HG03135 (cell line): ENCODE data around the gene PRKAG2.
A peak's percentile ranks its signal among the peaks of the same experiment; 100 is the strongest.
"Not testable (repeated sequence)": the region's sequence is repeated elsewhere in the genome, so short reads cannot be mapped to it uniquely, and the experiment has no call there.

Experiments
- ATAC-seq: cut with Tn5 transposase; IDR thresholded peaks from one replicate; pipeline ENCODE4 v1.9.1; 2021; ENCODE audit warnings: mild to moderate bottlenecking, moderate library complexity; ENCODE audit not compliant: unreplicated experiment

Gene PRKAG2

DNA sequence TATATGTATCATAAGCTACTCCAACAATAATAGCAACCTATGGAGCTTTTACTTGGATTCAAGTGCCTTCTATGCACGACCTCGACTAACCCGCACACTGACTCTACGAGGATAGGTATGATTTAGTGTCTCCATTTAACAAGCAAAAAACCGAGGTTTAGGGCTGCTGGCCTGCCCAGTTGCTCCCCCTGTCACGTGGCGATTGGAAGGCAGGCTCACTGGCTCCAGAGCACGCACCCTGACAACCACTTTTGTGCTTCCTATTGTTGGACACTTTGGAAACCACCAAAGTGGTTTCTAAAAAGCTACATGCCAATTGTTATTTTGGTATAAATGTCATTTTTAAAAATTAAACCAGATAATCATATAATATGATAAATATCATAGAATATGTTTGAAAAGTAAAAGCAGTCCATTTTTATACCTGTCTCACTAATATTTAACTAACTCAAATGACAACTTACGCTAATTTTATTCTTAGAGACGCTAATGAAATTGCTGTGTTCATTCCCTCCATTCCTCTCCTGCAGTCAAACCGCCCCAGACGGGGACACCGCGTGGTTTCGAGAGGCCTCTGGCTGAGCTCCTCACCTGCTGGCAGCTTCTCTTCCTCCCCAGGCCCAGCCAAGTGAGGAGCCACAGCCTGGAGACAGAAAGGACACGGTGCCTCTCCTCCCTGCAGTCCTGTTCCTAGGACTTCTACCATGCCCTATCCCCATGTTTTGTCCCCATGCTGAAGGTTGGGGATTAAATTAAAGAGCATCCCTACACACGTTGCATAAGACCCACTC, 335.0 kb downstream of the PRKAG2 start:
- ATAC-seq = no peak

DNA sequence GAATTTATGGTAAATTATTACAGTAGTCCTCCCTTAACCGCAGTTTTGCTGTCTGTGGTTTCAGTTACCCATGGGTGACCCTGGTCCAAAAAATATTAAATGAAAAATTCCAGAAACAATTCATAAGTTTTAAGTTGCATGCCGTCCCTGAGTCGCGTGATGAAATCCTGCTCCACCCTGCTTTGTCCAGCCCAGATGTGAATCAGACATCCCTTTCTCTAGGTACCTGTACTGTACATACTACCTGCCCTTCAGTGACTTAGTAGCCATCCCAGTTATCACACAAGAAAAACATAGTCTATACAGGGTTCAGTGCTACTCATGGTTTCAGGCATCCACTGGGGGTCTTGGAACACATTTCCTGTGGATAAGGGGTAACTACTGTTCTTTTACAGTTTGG, 336.8 kb downstream of the PRKAG2 start:
- no peak for ATAC-seq

- no peak for ATAC-seq
Measured at GRCh38 chr7:151539088-151539671, 337.7 kb downstream of the PRKAG2 start.

DNA sequence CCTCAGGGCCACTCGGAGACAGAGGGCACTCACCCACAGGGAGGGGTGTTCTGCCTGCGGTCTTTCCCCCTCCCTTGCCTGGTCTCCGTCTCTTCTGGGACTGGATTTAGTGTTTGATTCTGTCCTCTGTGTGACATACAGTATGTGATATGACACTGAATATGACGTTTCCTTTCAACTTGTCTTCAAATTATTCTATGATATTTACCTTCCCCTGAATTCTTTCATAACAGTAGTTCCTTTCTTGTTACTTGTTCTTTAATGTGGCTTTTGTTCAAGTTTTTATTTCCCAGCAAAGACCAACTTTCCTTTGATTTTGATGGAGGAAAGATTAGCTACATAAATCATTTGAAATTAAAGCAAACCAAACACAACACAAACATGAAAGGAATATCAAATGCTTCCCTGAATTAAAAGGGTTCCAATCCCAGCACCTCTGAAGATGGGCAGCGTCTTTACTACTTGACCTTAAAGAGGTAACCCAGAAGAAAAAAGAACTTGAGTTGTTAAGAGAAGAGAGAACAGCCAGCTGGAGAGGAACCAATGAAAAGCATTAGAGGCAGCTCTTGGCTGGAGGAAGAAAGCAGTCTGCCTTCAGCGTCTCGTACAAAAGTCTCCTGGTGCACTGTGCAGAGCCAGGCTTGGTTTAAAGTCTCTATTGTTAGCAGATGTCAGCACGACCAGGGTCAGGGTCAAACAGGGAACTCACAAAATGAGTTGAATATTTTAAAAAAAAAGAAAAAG, 338.9 kb downstream of the PRKAG2 start:
- no peak for ATAC-seq

DNA sequence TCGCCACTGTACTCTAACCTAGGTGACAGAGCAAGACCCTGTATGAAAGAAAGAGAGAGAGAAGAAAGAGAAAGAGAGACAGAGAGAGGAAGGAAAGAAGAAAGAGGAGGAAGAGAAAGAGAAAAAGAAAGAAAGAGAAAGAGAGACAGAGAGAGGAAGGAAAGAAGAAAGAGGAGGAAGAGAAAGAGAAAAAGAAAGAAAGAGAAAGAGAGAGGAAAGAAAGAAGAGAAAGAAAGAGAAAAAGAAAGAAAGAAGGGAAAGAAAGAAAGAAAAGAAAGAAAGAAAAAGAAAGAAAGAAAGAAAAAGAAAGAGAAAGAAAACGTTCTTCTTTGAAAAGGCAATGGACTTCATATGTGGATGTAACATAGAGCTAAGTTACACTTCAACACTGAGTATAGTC, 340.7 kb downstream of the PRKAG2 start:
- not testable (repeated sequence) for ATAC-seq

GRCh38 chr7:151529842-151530241, 347.1 kb downstream of the PRKAG2 start:
- no peak for ATAC-seq

DNA sequence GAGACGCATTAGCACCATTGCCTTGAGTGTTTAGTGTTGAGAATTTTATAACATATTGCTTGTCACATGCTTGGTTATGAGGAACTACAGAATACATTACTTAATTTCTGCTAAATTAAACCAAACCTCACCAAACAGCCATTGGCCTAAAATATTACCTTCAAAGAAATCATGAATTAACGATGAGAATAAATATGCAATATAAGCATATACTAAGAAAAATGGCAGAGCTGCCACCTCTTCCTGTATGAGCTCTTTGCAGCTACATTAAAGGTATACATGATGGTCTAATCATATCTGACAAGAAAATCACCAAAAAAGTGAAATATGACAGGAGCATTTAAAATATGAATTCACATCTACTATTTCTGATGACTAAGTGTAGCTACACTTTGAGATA, 352.1 kb downstream of the PRKAG2 start:
- ATAC-seq = no peak

GRCh38 chr7:151524331-151524730, 352.6 kb downstream of the PRKAG2 start:
- no peak for ATAC-seq

- no peak for ATAC-seq
Measured at GRCh38 chr7:151520419-151521261, 356.3 kb downstream of the PRKAG2 start.

DNA sequence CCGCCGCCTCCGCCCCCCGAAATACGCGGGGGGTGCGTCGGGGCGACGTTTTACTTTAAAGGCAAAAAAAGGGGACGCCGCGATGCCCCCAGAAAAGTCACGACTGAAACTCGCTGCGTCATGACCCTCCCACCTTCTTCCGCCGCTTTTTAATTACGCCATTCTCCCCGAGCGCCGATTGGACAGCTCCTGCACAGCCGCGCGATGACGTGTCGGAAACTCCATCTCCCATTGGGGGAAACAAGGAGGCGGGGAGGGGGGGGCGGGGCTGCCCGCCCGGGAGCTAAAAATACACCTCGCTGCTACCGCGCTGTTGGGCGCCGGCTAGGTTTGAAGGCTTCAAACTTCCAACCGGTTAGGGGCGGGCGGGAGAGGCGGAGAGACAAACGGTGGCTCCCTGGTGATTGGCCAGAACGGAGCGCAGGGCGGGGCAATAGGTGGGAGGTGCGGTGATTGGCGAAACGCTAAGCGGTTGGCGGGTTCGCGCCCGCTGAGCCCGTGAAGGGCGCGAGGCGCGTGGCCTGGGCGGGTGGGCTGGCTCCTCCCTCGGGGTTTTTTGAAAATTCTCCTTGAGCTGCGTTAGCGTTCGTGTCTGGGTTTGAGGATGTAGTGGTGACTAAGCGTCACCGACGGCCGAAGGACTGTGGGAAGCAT, 357.0 kb downstream of the PRKAG2 start, which contains the start of gene RHEB:
Gene RHEB (minus strand): TSS at position 131 of the 654 bp plus-strand sequence. CDS start 384 bp downstream, outside the sequence.
- ATAC-seq = peak; percentile 79

DNA sequence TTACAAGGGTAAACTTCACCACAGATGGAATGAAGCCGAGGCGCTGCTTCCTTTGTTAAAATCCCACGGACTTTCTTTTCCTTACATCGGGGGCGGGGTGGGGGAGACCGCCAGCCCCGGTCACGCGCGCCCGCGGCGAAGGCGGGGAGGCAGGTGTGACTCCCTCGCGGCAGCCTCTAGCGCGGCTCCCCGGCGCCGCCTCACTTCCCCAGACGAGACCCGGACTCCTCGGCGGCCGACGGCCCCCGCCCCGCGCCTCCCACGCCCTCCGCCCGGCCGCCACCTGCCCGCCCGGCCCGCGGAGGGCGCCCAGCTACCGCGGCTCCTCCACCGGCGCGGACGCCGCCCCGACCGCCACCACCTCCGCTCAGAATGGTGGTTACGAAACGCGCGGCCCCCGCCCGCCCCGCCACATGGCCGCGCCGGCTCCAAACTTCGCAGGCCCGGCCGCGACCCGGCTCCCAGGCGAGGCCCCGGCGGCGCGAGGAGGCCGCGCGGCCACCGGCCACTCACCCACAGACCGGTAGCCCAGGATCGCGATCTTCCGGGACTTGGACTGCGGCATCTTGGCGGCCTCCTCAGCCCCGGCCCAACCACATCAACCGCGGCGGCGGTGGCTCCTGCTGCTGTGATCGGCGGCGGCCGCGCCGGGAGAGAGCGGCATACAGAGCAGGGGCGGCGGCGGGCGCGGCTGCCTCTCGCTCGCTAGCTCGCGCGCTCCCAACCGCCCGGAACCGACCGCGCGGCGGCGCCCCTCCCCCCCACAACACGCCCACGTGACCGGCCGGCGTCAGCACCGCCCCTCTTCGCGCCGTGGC, 357.8 kb downstream of the PRKAG2 start:
- ATAC-seq = peak; percentile 53

- no peak for ATAC-seq
Measured at GRCh38 chr7:151518105-151518946, 358.6 kb downstream of the PRKAG2 start.

DNA sequence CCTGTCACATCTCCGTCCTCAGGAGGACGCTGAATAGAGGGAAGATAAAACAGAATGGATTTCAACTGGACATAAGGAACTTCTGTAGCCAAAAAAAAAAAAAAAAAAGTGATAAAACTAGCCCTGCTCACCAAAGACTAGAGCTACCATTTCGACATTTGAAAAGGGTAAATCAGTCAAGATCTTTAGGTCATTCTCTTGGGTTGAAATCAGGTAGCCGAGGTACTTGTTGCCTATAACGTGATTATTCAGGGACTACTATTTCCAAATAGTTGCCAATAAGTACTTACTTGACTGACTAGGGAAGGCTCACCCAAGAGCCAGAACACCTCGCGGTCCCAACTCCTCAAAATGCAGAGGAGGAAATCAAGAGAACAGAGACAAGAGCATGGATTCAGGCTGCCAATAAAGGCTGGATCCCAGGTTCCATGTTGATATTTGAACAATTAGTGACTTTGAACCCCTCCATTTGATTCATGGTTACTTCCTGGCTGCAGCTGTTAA, 359.3 kb downstream of the PRKAG2 start:
- no peak for ATAC-seq

DNA sequence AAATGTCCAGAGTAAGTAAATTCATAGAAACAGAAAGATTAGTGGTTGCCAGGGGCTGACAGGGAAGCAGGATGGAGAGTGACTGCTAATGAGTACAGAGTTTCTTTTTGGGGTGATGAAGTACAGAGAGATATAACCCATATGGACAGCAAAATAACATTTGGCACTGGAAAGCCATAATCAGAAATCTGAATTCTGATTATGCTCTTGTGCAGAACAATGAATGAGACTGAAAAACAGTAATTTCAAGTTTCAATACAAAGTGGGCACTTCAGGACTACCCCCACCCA, 361.7 kb downstream of the PRKAG2 start:
- no peak for ATAC-seq

DNA sequence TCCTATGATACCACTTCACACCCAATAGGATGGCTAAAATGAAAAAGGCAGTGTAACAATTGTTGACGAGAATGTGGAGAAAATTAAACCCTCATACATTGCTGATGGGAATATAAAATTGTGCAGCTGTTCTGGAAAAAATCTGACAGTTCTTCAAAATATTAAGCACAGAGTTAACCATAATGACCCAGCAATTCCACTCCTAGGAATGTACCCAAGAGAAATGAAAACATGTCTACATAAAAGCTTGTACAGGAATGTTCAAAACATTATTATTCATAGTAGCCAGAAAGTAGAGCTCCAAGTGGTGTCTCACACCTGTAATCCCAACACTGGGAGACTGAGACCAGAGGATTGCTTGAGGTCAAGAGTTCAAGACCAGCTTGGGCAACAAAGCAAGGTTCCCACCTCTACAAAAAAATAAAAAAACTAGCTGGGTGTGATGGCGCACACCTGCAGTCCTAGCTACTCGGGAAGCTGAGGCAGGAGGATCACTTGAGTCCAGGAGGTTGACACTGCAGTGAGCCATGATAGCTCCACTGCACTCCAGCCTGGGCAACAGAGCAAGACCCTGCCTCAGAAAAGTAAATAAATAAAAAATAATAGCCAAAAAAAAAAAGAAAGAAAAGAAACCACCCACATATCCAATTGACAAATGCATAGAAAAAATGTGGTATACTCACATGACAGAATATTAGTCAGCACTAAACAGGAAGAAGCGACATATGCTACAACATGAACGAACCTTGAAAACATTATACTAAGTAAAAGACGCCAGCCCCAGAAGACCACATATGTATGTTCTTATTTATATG, 362.2 kb downstream of the PRKAG2 start:
- ATAC-seq = no peak

- ATAC-seq = no peak
Measured at GRCh38 chr7:151513133-151513532, 363.8 kb downstream of the PRKAG2 start.

- no peak for ATAC-seq
Measured at GRCh38 chr7:151512353-151512752, 364.6 kb downstream of the PRKAG2 start.

DNA sequence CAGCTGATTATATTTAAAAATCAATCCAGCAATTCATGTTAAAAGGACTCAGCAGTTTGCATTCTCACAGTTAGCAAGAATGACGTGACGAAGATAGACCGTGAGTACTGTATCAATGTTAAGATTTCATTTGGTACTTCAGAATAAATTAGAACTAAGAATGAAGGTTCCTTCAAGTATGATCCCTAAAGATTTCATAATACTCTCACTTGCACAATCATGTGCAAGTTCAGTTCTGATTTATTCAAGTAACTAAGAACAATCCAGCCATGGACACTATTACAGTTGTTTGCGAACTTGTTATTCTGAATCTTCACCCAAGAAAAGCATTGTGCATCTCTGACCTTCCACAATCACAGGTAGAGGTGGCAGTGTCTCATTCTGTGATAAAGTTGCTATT, 365.0 kb downstream of the PRKAG2 start:
- ATAC-seq = no peak
